Peyer's patch (tissue), 4 donors: ENCODE data around the gene CCDC110. TPM values are rescaled to one million over a fixed set of nuclear protein-coding genes. Genes with fewer than 3 reads are reported as not detected.

Experiments
- DNase-seq, 3 donors: peaks; one replicate each; pipeline ENCODE4 v3.0.0-alpha.2; 2017 to 2019
- H3K27ac ChIP-seq, 4 donors: fragments of 200-600 bp; sonication (generic); one replicate each; pipeline ENCODE4 v1.5.1; 2016 to 2019
- H3K27me3 ChIP-seq, 2 donors: fragments of 200-600 bp; sonication (generic); one replicate each; pipeline ENCODE4 v1.5.1; 2019
- H3K36me3 ChIP-seq, 3 donors: fragments of 200-600 bp; sonication (generic); one replicate each; pipeline ENCODE4 v1.5.1; 2016 to 2019
- H3K4me1 ChIP-seq, 4 donors: fragments of 200-600 bp; sonication (generic); one replicate each; pipeline ENCODE4 v1.5.1; 2016 to 2019
- H3K4me3 ChIP-seq, 4 donors: fragments of 200-600 bp; sonication (generic); 1 replicate in 3 of 4; 2 replicates in 1 of 4; pipeline ENCODE4 v1.5.1; 2016 to 2019; ENCODE audit warnings: mild to moderate bottlenecking in 1 of 4
- H3K9me3 ChIP-seq, 4 donors: fragments of 200-600 bp; sonication (generic); one replicate each; pipeline ENCODE4 v1.5.1; 2016 to 2019; ENCODE audit warnings: mild to moderate bottlenecking in 1 of 4
- CTCF ChIP-seq, 6 experiments: fragments of 450-650 bp in 4 of 6; fragments of 200-600 bp in 2 of 6; sonication (generic) in 1 of 6; IDR thresholded peaks; one replicate each; pipeline ENCODE4 v1.5.1; 2017 to 2019; ENCODE audit warnings: antibody characterized with exemption in 6 of 6, mild to moderate bottlenecking in 3 of 6, moderate library complexity in 1 of 6
- POLR2A ChIP-seq, 2 donors: fragments of 450-650 bp; IDR thresholded peaks; one replicate each; pipeline ENCODE4 v1.5.1; 2017; ENCODE audit warnings: antibody characterized with exemption in 2 of 2, mild to moderate bottlenecking in 2 of 2, moderate library complexity in 2 of 2
- total RNA-seq, 4 donors: library from RNA; depleted of rRNA; stranded (reverse); fragments of >200 nt; gene quantifications; one replicate each; pipeline ENCODE4 v1.1.0, GENCODE V29; 2016

The CCDC110 gene
- total RNA-seq, 4 donors from 2014 or later: 0.80 to 0.88 TPM; not detected in 2

GRCh38 chr4:185472103-185472542 lies 590 bp upstream of the CCDC110 start:
- no peak for TF ChIP-seq CTCF (IDR thresholded peaks at IDR 0.05)
- TF ChIP-seq POLR2A (IDR thresholded peaks at IDR 0.05): no peak
- Histone ChIP-seq H3K27ac (no peak overlapping the region), H3K4me1 (peaks cover 0 to 13% (median 4%) of the 10 kb centered on the region in 4 donors), H3K9me3 (no peaks in the 10 kb centered on the region), H3K36me3 (no peaks in the 10 kb centered on the region), H3K27me3 (no peaks in the 10 kb centered on the region), H3K4me3 (peak overlapping the region; percentile 70 to 88 (median 77))
- DNase-seq: no peak

- Histone ChIP-seq H3K36me3 (no peaks in the 10 kb centered on the region), H3K4me1 (peaks cover 0 to 13% (median 4%) of the 10 kb centered on the region in 4 donors), H3K4me3 (peak overlapping the region; percentile 47 to 75 (median 56)), H3K27ac (peak overlapping the region; percentile 28 to 69 (median 53)), H3K9me3 (no peaks in the 10 kb centered on the region), H3K27me3 (no peaks in the 10 kb centered on the region)
- peak; percentile 54 to 84 (median 82) for DNase-seq
- TF ChIP-seq POLR2A (IDR thresholded peaks at IDR 0.05) (no peak), CTCF (IDR thresholded peaks at IDR 0.05) (no peak)
Measured at GRCh38 chr4:185470501-185471195, 885 bp downstream of the CCDC110 start.

GRCh38 chr4:185469580-185470154 lies 1.9 kb downstream of the CCDC110 start:
- Histone ChIP-seq H3K27me3 (no peaks in the 10 kb centered on the region), H3K9me3 (no peaks in the 10 kb centered on the region), H3K27ac (no peak overlapping the region), H3K4me3 (no peak overlapping the region), H3K4me1 (peaks cover 0 to 13% (median 4%) of the 10 kb centered on the region in 4 donors), H3K36me3 (no peaks in the 10 kb centered on the region)
- no peak for TF ChIP-seq CTCF (IDR thresholded peaks at IDR 0.05)
- no peak for DNase-seq

GRCh38 chr4:185468999-185469398 lies 2.5 kb downstream of the CCDC110 start:
- H3K9me3 ChIP-seq: no peaks in the 10 kb centered on the region
- H3K4me1 ChIP-seq: peaks cover 0 to 13% (median 4%) of the 10 kb centered on the region in 4 donors
- TF ChIP-seq CTCF (IDR thresholded peaks at IDR 0.05) (no peak), POLR2A (IDR thresholded peaks at IDR 0.05) (no peak)
- no peaks in the 10 kb centered on the region for H3K36me3 ChIP-seq
- no peak for DNase-seq
- no peaks in the 10 kb centered on the region for H3K27me3 ChIP-seq
- H3K4me3 ChIP-seq: no peak overlapping the region
- no peak overlapping the region for H3K27ac ChIP-seq

- Histone ChIP-seq H3K4me3 (no peak overlapping the region), H3K27ac (no peak overlapping the region), H3K9me3 (no peaks in the 10 kb centered on the region), H3K27me3 (no peaks in the 10 kb centered on the region), H3K4me1 (peaks cover 0 to 13% (median 4%) of the 10 kb centered on the region in 4 donors), H3K36me3 (no peaks in the 10 kb centered on the region)
- TF ChIP-seq CTCF (IDR thresholded peaks at IDR 0.05) (no peak), POLR2A (IDR thresholded peaks at IDR 0.05) (no peak)
- DNase-seq: no peak
Measured at GRCh38 chr4:185467991-185468390, 3.5 kb downstream of the CCDC110 start.
